Hematopoietic multipotent progenitor cell treated with erythropoietin and hydrocortisone succinate and interleukin-3 and kit ligand, for 17 days (in vitro differentiated cells): ENCODE measurements around the gene GSC.
"Not testable (repeated sequence)": the region's sequence is repeated elsewhere in the genome, so short reads cannot be mapped to it uniquely, and the experiment has no call there.

Experiments used
- DNase-seq: peaks from one replicate; pipeline ENCODE4 v3.0.0-alpha.2; 2015; ENCODE audit warnings: low spot score

GSC gene

GRCh38 chr14:94769391-94770250 is at the start of gene GSC:
Gene GSC, minus strand, starts transcription at chr14:94770113. Its CDS starts 98 bp downstream, at chr14:94770015.
- DNase-seq: no peak

GRCh38 chr14:94819531-94819930 is 49.6 kb upstream of the GSC start:
- no peak for DNase-seq

GRCh38 chr14:94816113-94816512 is 46.2 kb upstream of the GSC start:
- no peak for DNase-seq

- no peak for DNase-seq
These were observed 35.9 kb upstream of the GSC start for GRCh38 chr14:94805680-94806288.

GRCh38 chr14:94801225-94801624 is 31.3 kb upstream of the GSC start:
- no peak for DNase-seq

GRCh38 chr14:94800764-94801163 is 30.9 kb upstream of the GSC start:
- not testable (repeated sequence) for DNase-seq

GRCh38 chr14:94797887-94798286 is 28.0 kb upstream of the GSC start:
- no peak for DNase-seq

- DNase-seq: no peak
These were observed 26.4 kb upstream of the GSC start for GRCh38 chr14:94796278-94796677.

- no peak for DNase-seq
These were observed 25.5 kb upstream of the GSC start for GRCh38 chr14:94795372-94795771.

GRCh38 chr14:94793901-94794300 is 24.0 kb upstream of the GSC start:
- no peak for DNase-seq

- no peak for DNase-seq
These were observed 17.7 kb upstream of the GSC start for GRCh38 chr14:94787655-94788054.

GRCh38 chr14:94787092-94787491 is 17.2 kb upstream of the GSC start:
- no peak for DNase-seq

GRCh38 chr14:94780536-94781399 is 10.9 kb upstream of the GSC start:
- DNase-seq: no peak

- DNase-seq: no peak
These were observed 9.8 kb upstream of the GSC start for GRCh38 chr14:94779713-94780112.

- DNase-seq: no peak
These were observed 5.9 kb upstream of the GSC start for GRCh38 chr14:94775871-94776210.

- no peak for DNase-seq
These were observed 5.4 kb upstream of the GSC start for GRCh38 chr14:94775091-94775870.

- DNase-seq: no peak
These were observed 4.6 kb upstream of the GSC start for GRCh38 chr14:94774344-94775090.

GRCh38 chr14:94773655-94774343 is 3.9 kb upstream of the GSC start:
- DNase-seq: no peak

GRCh38 chr14:94773061-94773648 is 3.2 kb upstream of the GSC start:
- no peak for DNase-seq

- no peak for DNase-seq
These were observed 2.6 kb upstream of the GSC start for GRCh38 chr14:94772548-94772947.
